Motor neuron (in vitro differentiated cells): ENCODE data around the gene FAM72A. TPM values are rescaled to one million over a fixed set of nuclear protein-coding genes. Genes with fewer than 3 reads are reported as not detected.

ENCODE experiments used
- total RNA-seq, 8 experiments: library from RNA; unstranded; fragments of 300-600 nt; gene quantifications; 2 replicates each; pipeline versions ENCODE4 v1.2.3 to v1.2.4, GENCODE V29; 2022

Gene FAM72A
- total RNA-seq, 8 experiments from 2014 or later = 1.8 to 11.1 (median 5.7) TPM

Other genes with a start within 250 kb of the FAM72A start
- 1 to 10 TPM in 4 of 8 experiments, under 1 TPM in 4; 0.11 to 4.6 (median 1.0) TPM for gene RAB7B, start 199.4 kb downstream of the FAM72A start, total RNA-seq
- gene CTSE, start 178.9 kb downstream of the FAM72A start, total RNA-seq = under 1 TPM in 1 of 8 experiments, not detected in 7; 0.76 TPM
- gene RHEX, start 149.7 kb downstream of the FAM72A start, total RNA-seq = 1 to 10 TPM in 1 of 8 experiments, under 1 TPM in 2, not detected in 5; 0.29 to 1.2 (median 0.87) TPM
- 1 to 10 TPM in 1 of 8 experiments, under 1 TPM in 5, not detected in 2; 0.05 to 1.3 (median 0.21) TPM for gene AVPR1B, start 85.5 kb downstream of the FAM72A start, total RNA-seq
- 10 to 100 TPM; 25.9 to 44.1 (median 32.1) TPM for gene SRGAP2, start 702 bp upstream of the FAM72A start, total RNA-seq